Activated CD8-positive, alpha-beta T cell treated with anti-CD3 and anti-CD28 coated beads, Interleukin-2, amount 10 ng/mL, durations not matched to agents 7 days and 5 days (primary cell): ENCODE data around the gene CEP131. TPM values are rescaled to one million over a fixed set of nuclear protein-coding genes. Genes with fewer than 3 reads are reported as not detected.
A peak's percentile ranks its signal among the peaks of the same experiment; 100 is the strongest.

Experiments
- ATAC-seq: fragments of 150-1000 bp; cut with Tn5 transposase; one replicate; pipeline ENCODE4 v1.10.0; 2021; ENCODE audit warnings: moderate library complexity
- CTCF ChIA-PET: fragments of 350-600 bp; sonication (Branson Sonifier 250); formaldehyde crosslinking; loops from one replicate; lab custom pipeline; 2021; ENCODE audit warnings: antibody characterized with exemption; lab: Charles Lee
- POLR2A ChIA-PET: fragments of 350-600 bp; sonication (Branson Sonifier 250); formaldehyde crosslinking; loops from one replicate; lab custom pipeline; 2021; ENCODE audit warnings: antibody characterized with exemption; lab: Charles Lee
- DNase-seq: peaks from one replicate; pipeline ENCODE4 v3.0.0-alpha.2; 2020
- H3K27ac Mint-ChIP-seq: one replicate; pipeline ENCODE4 v1.8.0; 2021; ENCODE audit warnings: mild to moderate bottlenecking, mixed read lengths
- H3K27me3 Mint-ChIP-seq: one replicate; pipeline ENCODE4 v1.8.0; 2021; ENCODE audit warnings: low read depth, mixed read lengths
- H3K36me3 Mint-ChIP-seq: one replicate; pipeline ENCODE4 v1.8.0; 2021; ENCODE audit warnings: low read depth, mixed read lengths
- H3K4me1 Mint-ChIP-seq: one replicate; pipeline ENCODE4 v1.8.0; 2021; ENCODE audit warnings: low read depth, mixed read lengths
- H3K4me3 Mint-ChIP-seq: one replicate; pipeline ENCODE4 v1.8.0; 2021; ENCODE audit warnings: mild to moderate bottlenecking, mixed read lengths
- H3K9me3 Mint-ChIP-seq: one replicate; pipeline ENCODE4 v1.8.0; 2022; ENCODE audit warnings: mixed read lengths; ENCODE audit not compliant: insufficient read depth
- total RNA-seq, 2 experiments: library from RNA; stranded (reverse); gene quantifications; one replicate each; pipeline ENCODE4 v1.2.3, GENCODE V29; 2021

The CEP131 gene
- total RNA-seq, 2 experiments from 2014 or later, result 17.9 to 19.0 TPM

DNA sequence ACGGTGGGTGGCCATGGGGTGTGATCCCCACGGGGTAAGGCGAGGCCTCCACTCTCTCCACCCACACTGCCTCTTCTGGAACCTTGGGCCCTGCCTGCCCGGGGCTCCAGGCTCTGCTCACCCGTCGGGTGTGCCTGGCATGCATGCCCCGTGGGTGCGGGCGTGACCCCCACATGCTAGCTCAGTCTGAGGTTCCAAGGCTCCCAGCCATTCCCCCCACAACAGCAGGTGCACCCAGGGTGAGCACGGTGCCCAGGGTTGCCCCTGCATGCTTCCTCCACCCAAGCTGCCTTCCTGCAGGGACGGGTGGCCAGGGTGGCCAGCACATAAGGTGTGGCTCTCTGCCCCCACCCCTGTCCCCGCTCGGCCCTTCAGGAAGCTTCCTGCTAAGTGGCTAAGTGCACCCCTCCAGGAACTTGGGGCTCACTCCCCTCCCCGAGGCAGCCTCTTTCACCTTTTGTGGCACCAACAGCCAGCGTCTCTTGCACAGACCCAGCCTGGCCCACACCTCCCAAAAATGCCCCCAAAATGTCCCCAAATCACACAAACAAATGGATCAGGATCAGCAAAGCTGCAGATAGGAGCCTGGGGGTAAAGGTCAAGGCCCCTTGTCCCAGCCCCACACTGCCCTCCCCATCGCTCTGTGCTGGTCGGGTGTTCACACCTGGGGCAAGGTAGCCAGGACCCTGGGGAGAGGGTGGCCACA lies 78.9 kb downstream of the CEP131 start:
- ATAC-seq, result no peak
- Mint-ChIP-seq H3K4me1 (no peaks in the 10 kb centered on the region), H3K9me3 (no peaks in the 10 kb centered on the region), H3K36me3 (no peaks in the 10 kb centered on the region), H3K4me3 (no peak overlapping the region), H3K27me3 (no peaks in the 10 kb centered on the region), H3K27ac (no peak overlapping the region)
- POLR2A ChIA-PET, result interaction anchor here (0.9 to 1.0 kb wide), 2 partner anchors 95 kb away, joined by 3 to 5 read pairs; partner anchors contain the start of genes NDUFAF8 and TEPSIN
- CTCF ChIA-PET, result interaction anchor here (0.6 to 1.5 kb wide), 4 partner anchors 57 to 263 kb away, joined by 3 to 5 read pairs (median 3); partner anchors contain the start of genes NDUFAF8 and TEPSIN
- no peak for DNase-seq

- ChIA-PET CTCF (interaction anchor here (0.6 to 1.5 kb wide), 3 partner anchors 57 to 263 kb away, joined by 3 to 5 read pairs (median 3); partner anchors contain the start of genes NDUFAF8 and TEPSIN), POLR2A (interaction anchor here (0.9 kb wide), 1 partner anchor 95 kb away, joined by 3 read pairs; the partner anchor contains the start of genes NDUFAF8 and TEPSIN)
- Mint-ChIP-seq H3K27ac (no peak overlapping the region), H3K4me1 (no peaks in the 10 kb centered on the region), H3K9me3 (peaks cover 4% of the 10 kb centered on the region), H3K36me3 (no peaks in the 10 kb centered on the region), H3K27me3 (no peaks in the 10 kb centered on the region), H3K4me3 (no peak overlapping the region)
- no peak for ATAC-seq
- DNase-seq, result no peak
Observed at GRCh38 chr17:81143200-81143527, 79.6 kb downstream of the CEP131 start.

DNA sequence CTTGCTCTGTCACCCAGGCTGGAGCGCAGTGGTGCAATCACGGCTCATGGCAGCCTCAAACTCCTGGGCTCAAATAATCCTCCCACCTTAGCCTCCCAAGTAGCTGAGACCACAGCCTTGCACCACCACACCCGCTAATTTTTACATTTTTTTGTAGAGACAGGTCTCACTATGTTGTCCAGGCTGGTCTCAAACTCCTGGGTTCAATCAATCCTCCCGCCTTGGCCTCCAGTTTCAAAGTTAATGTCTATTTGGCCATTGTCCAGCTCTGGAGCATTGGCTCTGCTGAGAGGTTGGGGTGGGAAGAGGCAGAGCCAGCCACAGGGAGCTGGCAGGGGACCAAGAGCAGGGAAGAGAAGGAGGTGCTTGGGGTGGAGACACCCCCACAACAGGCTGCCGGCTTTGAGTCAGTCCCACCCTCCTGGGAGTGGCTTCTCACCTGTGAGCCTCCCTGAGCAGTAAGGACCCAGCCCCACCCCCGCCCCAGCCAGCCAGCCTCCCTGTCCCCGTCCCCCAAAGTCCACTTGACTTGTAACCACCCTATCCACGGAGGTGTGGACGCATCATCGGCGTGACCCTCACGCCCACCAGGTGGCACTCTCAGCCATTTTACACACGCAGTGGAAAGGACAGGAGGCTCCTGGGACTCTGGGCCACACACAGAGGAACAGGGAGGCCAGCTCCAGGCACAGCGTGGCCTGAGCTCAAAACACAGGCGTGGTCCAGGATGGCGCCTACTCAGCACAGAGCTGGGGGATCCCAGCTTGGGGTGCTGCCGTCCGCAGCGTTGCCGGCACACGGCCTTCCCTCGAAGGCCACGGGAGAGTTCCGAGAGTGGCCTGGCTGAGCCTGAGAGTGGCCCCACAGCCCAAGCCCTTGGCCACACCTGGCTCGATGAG lies 80.2 kb downstream of the CEP131 start:
- ATAC-seq (peak; percentile 94), DNase-seq (peak; percentile 78)
- Mint-ChIP-seq H3K9me3 (peaks cover 4% of the 10 kb centered on the region), H3K27ac (no peak overlapping the region), H3K4me1 (no peaks in the 10 kb centered on the region), H3K4me3 (no peak overlapping the region), H3K27me3 (no peaks in the 10 kb centered on the region), H3K36me3 (no peaks in the 10 kb centered on the region)
- POLR2A ChIA-PET, result no interaction called here
- CTCF ChIA-PET, result interaction anchor here (0.8 to 1.1 kb wide), 2 partner anchors 78 to 97 kb away, joined by 4 to 5 read pairs; partner anchors contain the start of genes NDUFAF8 and TEPSIN

GRCh38 chr17:81140695-81141094 lies 82.1 kb downstream of the CEP131 start:
- Mint-ChIP-seq H3K4me1 (no peaks in the 10 kb centered on the region), H3K9me3 (peaks cover 4% of the 10 kb centered on the region), H3K36me3 (no peaks in the 10 kb centered on the region), H3K4me3 (no peak overlapping the region), H3K27ac (no peak overlapping the region), H3K27me3 (no peaks in the 10 kb centered on the region)
- CTCF ChIA-PET, result no interaction called here
- DNase-seq (no peak), ATAC-seq (no peak)
- POLR2A ChIA-PET, result no interaction called here

- POLR2A ChIA-PET, result no interaction called here
- CTCF ChIA-PET, result no interaction called here
Observed at GRCh38 chr17:81140018-81140417, 82.7 kb downstream of the CEP131 start.

More at GRCh38 chr17:81140018-81140417, 82.7 kb downstream of the CEP131 start:
- no peak for ATAC-seq
- no peak overlapping the region for H3K4me3 Mint-ChIP-seq
- H3K27me3 Mint-ChIP-seq, result no peaks in the 10 kb centered on the region
- H3K27ac Mint-ChIP-seq, result no peak overlapping the region
- H3K36me3 Mint-ChIP-seq, result no peaks in the 10 kb centered on the region
- no peaks in the 10 kb centered on the region for H3K4me1 Mint-ChIP-seq
- peaks cover 4% of the 10 kb centered on the region for H3K9me3 Mint-ChIP-seq
- DNase-seq, result no peak

Other genes with a start within 250 kb of the CEP131 start
- gene CHMP6, start 231.1 kb downstream of the CEP131 start, total RNA-seq, result 10 to 100 TPM; 32.4 to 35.5 TPM
- gene BAIAP2, start 187.8 kb downstream of the CEP131 start, total RNA-seq, result 1 to 10 TPM; 5.0 to 5.8 TPM
- gene PVALEF, start 57.5 kb downstream of the CEP131 start, total RNA-seq, result not detected
- gene AATK, start 56.7 kb downstream of the CEP131 start, total RNA-seq, result 1 to 10 TPM in 1 of 2 experiments, under 1 TPM in 1; 0.71 to 1.1 TPM
- 10 to 100 TPM; 43.8 to 52.7 TPM for gene TEPSIN, start 16.1 kb upstream of the CEP131 start, total RNA-seq
- 10 to 100 TPM; 42.3 to 48.3 TPM for gene NDUFAF8, start 16.4 kb upstream of the CEP131 start, total RNA-seq
- 10 to 100 TPM; 78.5 to 83.5 TPM for gene SLC38A10, start 72.3 kb upstream of the CEP131 start, total RNA-seq
- gene BAHCC1, start 172.5 kb upstream of the CEP131 start, total RNA-seq, result under 1 TPM; 0.87 to 0.91 TPM